SU-DHL-6 (cell line): Measurements from ENCODE around the gene ANKRD44.

ENCODE experiments used
- EZH2phosphoT487 ChIP-seq: fragments of 200-600 bp; sonication (generic), shearing (Covaris generic); conservative IDR thresholded peaks from 2 replicates; pipeline ENCODE4 v1.6.1; 2018; ENCODE audit warnings: mild to moderate bottlenecking, antibody characterized with exemption, low read length, moderate library complexity, mixed read lengths
- TF ChIP-seq, protein P1 (sequence below): fragments of 200-600 bp; sonication (generic); IDR thresholded peaks from one replicate; pipeline ENCODE4 v1.5.1; 2017; ENCODE audit warnings: antibody characterized with exemption, mild to moderate bottlenecking, low read length, moderate library complexity; ENCODE audit not compliant: insufficient read depth, poor library complexity, severe bottlenecking

DNA sequence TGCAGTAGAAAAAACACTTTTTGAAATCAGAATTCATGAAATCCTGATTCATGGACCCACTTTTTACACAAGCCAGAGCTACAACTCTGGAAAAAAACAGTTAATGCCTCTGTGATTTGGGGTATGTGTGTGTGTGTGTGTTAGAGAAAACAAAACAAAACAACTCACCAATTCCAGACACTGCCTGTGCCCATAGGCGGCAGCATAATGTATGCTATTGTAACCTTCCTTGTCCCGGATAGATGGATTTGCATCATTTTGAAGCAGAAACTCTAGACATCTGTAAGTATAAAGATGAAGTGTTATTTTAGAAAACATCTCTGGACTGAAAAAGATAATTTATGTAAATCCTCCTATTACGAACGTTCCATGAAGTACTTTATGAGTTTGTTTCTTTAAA is 232.0 kb downstream of the ANKRD44 start:
- TF ChIP-seq, protein P1, sequence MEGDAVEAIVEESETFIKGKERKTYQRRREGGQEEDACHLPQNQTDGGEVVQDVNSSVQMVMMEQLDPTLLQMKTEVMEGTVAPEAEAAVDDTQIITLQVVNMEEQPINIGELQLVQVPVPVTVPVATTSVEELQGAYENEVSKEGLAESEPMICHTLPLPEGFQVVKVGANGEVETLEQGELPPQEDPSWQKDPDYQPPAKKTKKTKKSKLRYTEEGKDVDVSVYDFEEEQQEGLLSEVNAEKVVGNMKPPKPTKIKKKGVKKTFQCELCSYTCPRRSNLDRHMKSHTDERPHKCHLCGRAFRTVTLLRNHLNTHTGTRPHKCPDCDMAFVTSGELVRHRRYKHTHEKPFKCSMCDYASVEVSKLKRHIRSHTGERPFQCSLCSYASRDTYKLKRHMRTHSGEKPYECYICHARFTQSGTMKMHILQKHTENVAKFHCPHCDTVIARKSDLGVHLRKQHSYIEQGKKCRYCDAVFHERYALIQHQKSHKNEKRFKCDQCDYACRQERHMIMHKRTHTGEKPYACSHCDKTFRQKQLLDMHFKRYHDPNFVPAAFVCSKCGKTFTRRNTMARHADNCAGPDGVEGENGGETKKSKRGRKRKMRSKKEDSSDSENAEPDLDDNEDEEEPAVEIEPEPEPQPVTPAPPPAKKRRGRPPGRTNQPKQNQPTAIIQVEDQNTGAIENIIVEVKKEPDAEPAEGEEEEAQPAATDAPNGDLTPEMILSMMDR = no peak
- no peak for TF ChIP-seq EZH2phosphoT487
